MCF 10A (cell line): ENCODE data around the gene TAS2R14. TPM values are rescaled to one million over a fixed set of nuclear protein-coding genes. Genes with fewer than 3 reads are reported as not detected.

Source experiments
- Bru-seq: library from RNA; stranded (reverse); fragments of 400-500 nt; gene quantifications from one replicate; lab custom pipeline; 2021; lab: Mats Ljungman, UMichigan
- BruChase-seq, 2 experiments: library from RNA; stranded (reverse); fragments of 400-500 nt; gene quantifications; one replicate each; lab custom pipeline; 2021; lab: Mats Ljungman, UMichigan
- BruUV-seq: library from RNA; stranded (reverse); fragments of 400-500 nt; replicated peaks from 2 replicates; lab custom pipeline; 2021; lab: Mats Ljungman, UMichigan
- CTCF ChIA-PET: fragments of 300-600 bp; sonication (Branson Sonifier 250); formaldehyde crosslinking; extraction: SDS; loops from one replicate; lab custom pipeline; 2021; ENCODE audit warnings: antibody characterized with exemption, inconsistent platforms; lab: Yijun Ruan, JAX
- POLR2A ChIA-PET: fragments of 300-600, 350-650 bp; sonication (Branson Sonifier 250); formaldehyde crosslinking; extraction: SDS; loops from one replicate; lab custom pipeline; 2020; ENCODE audit warnings: antibody characterized with exemption, inconsistent platforms; lab: Yijun Ruan, JAX
- DNase-seq: peaks from one replicate; pipeline ENCODE4 v3.0.0-alpha.2; 2018; ENCODE audit not compliant: unreplicated experiment
- H3K27ac Mint-ChIP-seq: one replicate; pipeline ENCODE4 v1.8.0; 2022; ENCODE audit warnings: mild to moderate bottlenecking, low read depth, mixed read lengths; ENCODE audit not compliant: unreplicated experiment
- H3K27me3 Mint-ChIP-seq: one replicate; pipeline ENCODE4 v1.8.0; 2022; ENCODE audit warnings: mixed read lengths; ENCODE audit not compliant: insufficient read depth, unreplicated experiment
- H3K36me3 Mint-ChIP-seq: one replicate; pipeline ENCODE4 v1.8.0; 2022; ENCODE audit warnings: mild to moderate bottlenecking, moderate library complexity, mixed read lengths; ENCODE audit not compliant: insufficient read depth, unreplicated experiment
- H3K4me1 Mint-ChIP-seq: one replicate; pipeline ENCODE4 v1.8.0; 2022; ENCODE audit warnings: mixed read lengths; ENCODE audit not compliant: insufficient read depth, unreplicated experiment
- H3K4me3 Mint-ChIP-seq: one replicate; pipeline ENCODE4 v1.8.0; 2022; ENCODE audit warnings: mild to moderate bottlenecking, moderate library complexity, mixed read lengths; ENCODE audit not compliant: unreplicated experiment
- H3K9me3 Mint-ChIP-seq: one replicate; pipeline ENCODE4 v1.8.0; 2022; ENCODE audit warnings: mixed read lengths; ENCODE audit not compliant: unreplicated experiment
- intact Hi-C: fragments of 100-400 bp; cut with micrococcal nuclease; formaldehyde crosslinking; loops from 2 replicates; pipeline ENCODE4 v1.14.1; 2022
- long read RNA-seq: library from polyadenylated mRNA; stranded (forward); transcript quantifications from one replicate; pipeline ENCODE4 v2.0.0, GENCODE V29; 2022
- total RNA-seq: library from RNA; stranded (reverse); gene quantifications from 2 replicates; pipeline ENCODE4 v1.2.3, GENCODE V29; 2022
- TF ChIP-seq, protein P1 (sequence below): fragments of 200-600 bp; IDR thresholded peaks from one replicate; pipeline ENCODE4 v1.8.0; 2022; ENCODE audit warnings: antibody characterized with exemption, mild to moderate bottlenecking; ENCODE audit not compliant: unreplicated experiment

The TAS2R14 gene, protein sequence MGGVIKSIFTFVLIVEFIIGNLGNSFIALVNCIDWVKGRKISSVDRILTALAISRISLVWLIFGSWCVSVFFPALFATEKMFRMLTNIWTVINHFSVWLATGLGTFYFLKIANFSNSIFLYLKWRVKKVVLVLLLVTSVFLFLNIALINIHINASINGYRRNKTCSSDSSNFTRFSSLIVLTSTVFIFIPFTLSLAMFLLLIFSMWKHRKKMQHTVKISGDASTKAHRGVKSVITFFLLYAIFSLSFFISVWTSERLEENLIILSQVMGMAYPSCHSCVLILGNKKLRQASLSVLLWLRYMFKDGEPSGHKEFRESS
- 1.6 and 1.9 TPM in 2 replicates for total RNA-seq
- percentile 81 among the genes with signal in this experiment for Bru-seq, nascent RNA
- BruChase-seq, experiment 1, labeled RNA remaining after a 6-hour chase = percentile 73 among the genes with signal in this experiment
- percentile 92 among the genes with signal in this experiment for BruChase-seq, experiment 2, labeled RNA remaining after a 2-hour chase
- long read RNA-seq, partial matches to known transcripts = 1 of 11 reads
- long read RNA-seq, other reads (novel, unspliced or antisense) = 10 of 11 reads

DNA sequence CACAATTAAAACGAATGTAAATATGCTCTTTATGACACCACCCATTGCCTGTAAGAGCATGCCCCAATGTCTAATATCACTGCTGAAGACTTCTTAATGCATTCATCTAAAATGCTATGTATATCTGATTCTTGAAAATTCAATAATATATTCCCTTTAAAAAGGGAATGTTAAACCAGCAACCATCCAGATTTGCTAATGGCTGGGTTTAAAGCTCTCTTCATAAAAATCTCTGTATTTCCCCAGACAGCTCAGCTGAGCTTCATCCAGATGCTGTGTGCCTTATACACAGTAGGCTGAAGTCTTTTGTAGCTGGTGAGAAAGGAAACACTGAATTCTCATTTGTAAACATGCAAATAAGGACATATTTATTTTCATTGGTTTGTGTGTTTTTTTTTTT, at the start of gene TAS2R14:
TSS of gene TAS2R14 (minus strand) at position 101 of the 400 bp plus-strand sequence. CDS start at position 45, 56 bp downstream.
- Mint-ChIP-seq H3K27ac (peak within 1 kb of the TSS; percentile 19), H3K9me3 (no peaks in the 10 kb centered on the region), H3K27me3 (no peaks in the 10 kb centered on the region), H3K4me1 (peaks cover 31% of the 10 kb centered on the region), H3K36me3 (peaks cover 6% of the 10 kb centered on the region), H3K4me3 (no peak within 1 kb of the TSS)
- ChIA-PET CTCF (no interaction called here), POLR2A (interaction anchor here (1.3 kb wide), 1 partner anchor 232 kb away, joined by 3 read pairs; the partner anchor contains the start of gene SMIM10L1)
- BruUV-seq = no TSS peak
- TF ChIP-seq, protein P1, sequence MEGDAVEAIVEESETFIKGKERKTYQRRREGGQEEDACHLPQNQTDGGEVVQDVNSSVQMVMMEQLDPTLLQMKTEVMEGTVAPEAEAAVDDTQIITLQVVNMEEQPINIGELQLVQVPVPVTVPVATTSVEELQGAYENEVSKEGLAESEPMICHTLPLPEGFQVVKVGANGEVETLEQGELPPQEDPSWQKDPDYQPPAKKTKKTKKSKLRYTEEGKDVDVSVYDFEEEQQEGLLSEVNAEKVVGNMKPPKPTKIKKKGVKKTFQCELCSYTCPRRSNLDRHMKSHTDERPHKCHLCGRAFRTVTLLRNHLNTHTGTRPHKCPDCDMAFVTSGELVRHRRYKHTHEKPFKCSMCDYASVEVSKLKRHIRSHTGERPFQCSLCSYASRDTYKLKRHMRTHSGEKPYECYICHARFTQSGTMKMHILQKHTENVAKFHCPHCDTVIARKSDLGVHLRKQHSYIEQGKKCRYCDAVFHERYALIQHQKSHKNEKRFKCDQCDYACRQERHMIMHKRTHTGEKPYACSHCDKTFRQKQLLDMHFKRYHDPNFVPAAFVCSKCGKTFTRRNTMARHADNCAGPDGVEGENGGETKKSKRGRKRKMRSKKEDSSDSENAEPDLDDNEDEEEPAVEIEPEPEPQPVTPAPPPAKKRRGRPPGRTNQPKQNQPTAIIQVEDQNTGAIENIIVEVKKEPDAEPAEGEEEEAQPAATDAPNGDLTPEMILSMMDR = no peak
- intact Hi-C loops = no loop called here
- no peak for DNase-seq

DNA sequence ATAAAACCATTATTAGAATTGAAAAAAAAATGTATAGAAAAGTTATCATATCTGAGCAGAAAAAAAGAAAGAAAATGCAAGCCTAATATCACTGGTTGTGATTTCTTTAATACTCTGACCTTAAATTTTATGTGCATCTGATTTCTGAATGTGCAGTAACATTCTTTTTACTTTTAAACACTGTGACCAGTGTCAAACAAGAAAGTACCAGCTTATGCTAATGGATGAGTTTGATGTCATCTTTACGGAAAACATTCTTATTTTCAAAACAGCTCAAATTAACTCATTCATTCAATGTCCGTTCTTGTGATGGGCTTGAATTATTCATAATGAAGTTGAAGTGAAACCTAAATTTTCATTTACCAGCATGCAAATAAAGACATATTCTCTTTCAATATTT, 47.7 kb upstream of the TAS2R14 start, which contains the start of gene TAS2R50:
TSS of gene TAS2R50 (minus strand) at position 101 of the 400 bp plus-strand sequence. CDS start at position 49, 52 bp downstream.
- Mint-ChIP-seq H3K4me3 (no peak within 1 kb of the TSS), H3K27me3 (no peaks in the 10 kb centered on the region), H3K27ac (no peak within 1 kb of the TSS), H3K4me1 (no peaks in the 10 kb centered on the region), H3K9me3 (peaks cover 7% of the 10 kb centered on the region), H3K36me3 (peaks cover 9% of the 10 kb centered on the region)
- no TSS peak for BruUV-seq
- TF ChIP-seq, protein P1 = no peak
- POLR2A ChIA-PET = interaction anchor here (1.5 kb wide), 1 partner anchor 10 kb away, joined by 3 read pairs; no protein-coding TSS in a partner anchor
- CTCF ChIA-PET = interaction anchor here (0.6 to 0.7 kb wide), 2 partner anchors 386 to 500 kb away, joined by 3 to 4 read pairs; no protein-coding TSS in a partner anchor
- no peak for DNase-seq
- intact Hi-C loops = no loop called here

DNA sequence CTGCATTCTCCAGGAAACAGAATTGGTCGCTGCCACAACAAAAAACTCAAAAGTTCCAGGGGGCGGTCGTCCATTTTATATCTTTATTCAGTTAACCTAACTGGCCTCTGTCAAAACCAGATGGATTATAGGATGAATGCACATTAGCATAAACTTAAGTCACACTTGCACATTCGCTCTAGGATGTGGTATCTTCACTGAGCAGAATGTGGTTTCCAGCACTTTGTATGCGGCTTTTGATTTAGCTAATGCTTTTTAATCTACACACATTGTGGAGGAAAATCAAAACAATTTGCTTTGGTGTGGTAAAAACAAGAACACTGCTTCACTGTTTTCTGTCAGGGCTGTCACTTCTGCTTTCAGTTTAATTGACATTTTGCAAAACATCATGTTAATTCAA, 43.2 kb upstream of the TAS2R14 start:
- no TSS peak for BruUV-seq
- no peak overlapping the region for H3K27ac Mint-ChIP-seq
- POLR2A ChIA-PET = no interaction called here
- no peaks in the 10 kb centered on the region for H3K27me3 Mint-ChIP-seq
- H3K36me3 Mint-ChIP-seq = no peaks in the 10 kb centered on the region
- H3K9me3 Mint-ChIP-seq = no peaks in the 10 kb centered on the region
- DNase-seq = no peak
- intact Hi-C loops = no loop called here
- no peaks in the 10 kb centered on the region for H3K4me1 Mint-ChIP-seq
- CTCF ChIA-PET = no interaction called here
- H3K4me3 Mint-ChIP-seq = no peak overlapping the region
- TF ChIP-seq, protein P1 = no peak

DNA sequence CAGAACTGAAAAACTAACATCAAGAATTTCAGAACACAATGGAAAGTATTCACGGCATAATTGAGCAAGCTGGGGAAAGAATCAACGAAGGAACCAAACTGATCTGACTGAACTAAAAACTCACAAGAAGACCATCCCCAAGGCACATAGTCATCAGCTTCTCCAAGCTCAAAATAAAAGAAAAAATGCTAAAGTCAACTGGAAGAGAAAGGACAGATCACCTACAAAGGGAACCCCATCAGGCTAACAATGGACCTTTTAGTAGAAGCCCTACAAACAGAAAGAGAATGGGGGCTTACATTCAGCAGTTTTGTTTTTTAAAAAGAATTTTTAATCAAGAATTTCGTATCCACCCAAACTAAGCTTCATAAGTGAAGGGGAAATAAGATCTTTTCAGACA, 35.9 kb upstream of the TAS2R14 start:
- no TSS peak for BruUV-seq
- CTCF ChIA-PET = interaction anchor here (0.5 kb wide), 1 partner anchor 24 kb away, joined by 3 read pairs; no protein-coding TSS in a partner anchor
- Mint-ChIP-seq H3K36me3 (no peaks in the 10 kb centered on the region), H3K9me3 (no peaks in the 10 kb centered on the region), H3K27ac (no peak overlapping the region), H3K4me3 (no peak overlapping the region), H3K27me3 (no peaks in the 10 kb centered on the region), H3K4me1 (no peaks in the 10 kb centered on the region)
- intact Hi-C loops = no loop called here
- DNase-seq = no peak
- POLR2A ChIA-PET = no interaction called here
- TF ChIP-seq, protein P1 = no peak
